T-cell (primary cell): ENCODE results near the gene BRIX1. TPM values are rescaled to one million over a fixed set of nuclear protein-coding genes. Genes with fewer than 3 reads are reported as not detected.
"Not testable (repeated sequence)": the region's sequence is repeated elsewhere in the genome, so short reads cannot be mapped to it uniquely, and the experiment has no call there.

Source experiments
- ATAC-seq, 4 experiments: fragments of 200-7000 bp in 3 of 4; fragments of 150-1000 bp in 1 of 4; cut with Tn5 transposase; replicated peaks in 1 of 4; 1 replicate in 3 of 4; 2 replicates in 1 of 4; pipeline ENCODE4 v1.10.0; 2021; ENCODE audit warnings: moderate library complexity in 3 of 4, mild to moderate bottlenecking in 2 of 4, moderate number of reproducible peaks in 1 of 4
- CTCF ChIA-PET, 2 donors: fragments of 300-600 bp; sonication (Branson Sonifier 250); formaldehyde crosslinking; loops; one replicate each; lab custom pipeline; 2022; ENCODE audit warnings: antibody characterized with exemption in 2 of 2; lab: Charles Lee
- POLR2A ChIA-PET, 2 donors: fragments of 300-600 bp; sonication (Branson Sonifier 250); formaldehyde crosslinking; loops; one replicate each; lab custom pipeline; 2022; ENCODE audit warnings: antibody characterized with exemption in 2 of 2; lab: Charles Lee
- DNase-seq, 35 experiments: peaks; one replicate each; pipeline versions ENCODE4 v3.0.0 to v3.0.0-alpha.2; 2013 to 2023
- H3K27ac ChIP-seq: one replicate; pipeline ENCODE4 v1.5.1; 2013; ENCODE audit warnings: low read length
- H3K27me3 ChIP-seq, 2 experiments: replicated peaks in 1 of 2; 1 replicate in 1 of 2; 2 replicates in 1 of 2; pipeline versions ENCODE4 v1.6.1 to v1.7.0; 2013; ENCODE audit warnings: low read length in 1 of 2, mixed read lengths in 1 of 2; ENCODE audit not compliant: control insufficient read depth in 2 of 2, insufficient read depth in 2 of 2; ENCODE audit errors: extremely low read depth in 1 of 2
- H3K36me3 ChIP-seq, 2 donors: 1 replicate in 1 of 2; 2 replicates in 1 of 2; pipeline versions ENCODE4 v1.6.1 to v1.7.0; 2013; ENCODE audit warnings: low read length in 1 of 2; ENCODE audit not compliant: control insufficient read depth in 2 of 2, insufficient read depth in 1 of 2; ENCODE audit errors: extremely low read depth in 1 of 2
- H3K4me1 ChIP-seq, 2 experiments: 1 replicate in 1 of 2; 2 replicates in 1 of 2; pipeline versions ENCODE4 v1.6.1 to v1.7.0; 2013; ENCODE audit warnings: low read length in 2 of 2, mixed read lengths in 1 of 2; ENCODE audit not compliant: insufficient read depth in 2 of 2, control insufficient read depth in 1 of 2; ENCODE audit errors: extremely low read depth in 1 of 2
- H3K4me3 ChIP-seq, 2 donors: 1 replicate in 1 of 2; 2 replicates in 1 of 2; pipeline versions ENCODE4 v1.5.1 to v1.7.0; 2013; ENCODE audit warnings: mild to moderate bottlenecking in 2 of 2, low read length in 1 of 2, moderate library complexity in 1 of 2; ENCODE audit not compliant: control insufficient read depth in 1 of 2; ENCODE audit errors: extremely low read depth in 1 of 2
- H3K9me3 ChIP-seq: 2 replicates; pipeline ENCODE4 v1.7.0; 2013
- H3K27ac Mint-ChIP-seq, 2 donors: one replicate each; pipeline ENCODE4 v1.8.0; 2020 to 2021; ENCODE audit warnings: mild to moderate bottlenecking in 2 of 2, mixed read lengths in 2 of 2
- H3K27me3 Mint-ChIP-seq, 2 donors: one replicate each; pipeline ENCODE4 v1.8.0; 2021 to 2022; ENCODE audit warnings: mixed read lengths in 2 of 2
- H3K36me3 Mint-ChIP-seq: one replicate; pipeline ENCODE4 v1.8.0; 2021; ENCODE audit warnings: mixed read lengths
- H3K4me1 Mint-ChIP-seq, 3 donors: one replicate each; pipeline ENCODE4 v1.8.0; 2020 to 2022; ENCODE audit warnings: mixed read lengths in 3 of 3, mild to moderate bottlenecking in 1 of 3
- H3K4me3 Mint-ChIP-seq, 3 donors: one replicate each; pipeline ENCODE4 v1.8.0; 2020 to 2022; ENCODE audit warnings: mild to moderate bottlenecking in 3 of 3, mixed read lengths in 3 of 3, moderate library complexity in 3 of 3
- H3K9me3 Mint-ChIP-seq, 3 donors: one replicate each; pipeline ENCODE4 v1.8.0; 2020 to 2022; ENCODE audit warnings: mixed read lengths in 3 of 3
- WGBS: methylation state at CpG from one replicate; pipeline ENCODE4 v1.1.5; 2013; ENCODE audit warnings: missing lambda C conversion rate; ENCODE audit not compliant: insufficient coverage; 5-methylcytosine and 5-hydroxymethylcytosine counted together
- total RNA-seq, 35 experiments: library from RNA in 6 of 35; stranded (reverse) in 6 of 35; fragments of 120-200 nt in 1 of 35; gene quantifications; one replicate each; pipeline versions ENCODE4 v1.2.1 to v1.2.4 and lab custom pipeline; 2013 to 2026

Gene BRIX1
- total RNA-seq, 5 donors from 2014 or later (not counting 1 experiment from before 2014, with no cell fraction given) = 24.4 to 26.2 (median 24.4) TPM

- ChIA-PET CTCF (no interaction called here), POLR2A (no interaction called here)
- no peaks in the 10 kb centered on the region for H3K9me3 Mint-ChIP-seq
- H3K27ac ChIP-seq = no peak overlapping the region
- DNase-seq = peak in 3 of 35 experiments; percentile 2 to 25 (median 3)
- peaks cover 19% of the 10 kb centered on the region for H3K36me3 Mint-ChIP-seq
- H3K36me3 ChIP-seq = peaks cover 0 to 8% of the 10 kb centered on the region in 2 donors
- 75% methylated on average over 2 of the region's 5 CpGs for WGBS
- no peaks in the 10 kb centered on the region for H3K27me3 ChIP-seq
- no peaks in the 10 kb centered on the region for H3K27me3 Mint-ChIP-seq
- H3K4me1 Mint-ChIP-seq = peaks cover 0 to 11% (median 8%) of the 10 kb centered on the region in 3 donors
- H3K9me3 ChIP-seq = no peaks in the 10 kb centered on the region
- peak in 3 of 4 experiments; percentile 40 to 66 (median 63) for ATAC-seq
- no peaks in the 10 kb centered on the region for H3K4me1 ChIP-seq
- peak overlapping the region; percentile 30 to 47 for H3K27ac Mint-ChIP-seq
- no peak overlapping the region for H3K4me3 ChIP-seq
- H3K4me3 Mint-ChIP-seq = no peak overlapping the region
Measured at GRCh38 chr5:34957857-34958690, 42.6 kb downstream of the BRIX1 start.

- no peaks in the 10 kb centered on the region for H3K27me3 ChIP-seq
- Mint-ChIP-seq H3K27me3 (no peaks in the 10 kb centered on the region), H3K36me3 (peaks cover 17% of the 10 kb centered on the region), H3K27ac (peak overlapping the region in 1 of 2 donors; percentile 44), H3K4me3 (no peak overlapping the region), H3K9me3 (no peaks in the 10 kb centered on the region), H3K4me1 (peaks cover 0 to 11% (median 8%) of the 10 kb centered on the region in 3 donors)
- no peak overlapping the region for H3K4me3 ChIP-seq
- no peaks in the 10 kb centered on the region for H3K4me1 ChIP-seq
- no peak overlapping the region for H3K27ac ChIP-seq
- ATAC-seq (peak in 1 of 4 experiments; percentile 37), DNase-seq (no peak)
- WGBS = no CpG with 5 or more reads among the region's 1 CpG
- ChIA-PET CTCF (no interaction called here), POLR2A (interaction anchor here in 1 of 2 donors (0.6 kb wide), 1 partner anchor 677 kb away, joined by 8 read pairs; no protein-coding TSS in a partner anchor)
- no peaks in the 10 kb centered on the region for H3K9me3 ChIP-seq
- H3K36me3 ChIP-seq = peaks cover 0 to 3% of the 10 kb centered on the region in 2 donors
Measured at GRCh38 chr5:34959323-34959722, 43.8 kb downstream of the BRIX1 start.

- Histone ChIP-seq H3K4me1 (no peaks in the 10 kb centered on the region), H3K36me3 (no peaks in the 10 kb centered on the region), H3K4me3 (no peak overlapping the region), H3K27me3 (no peaks in the 10 kb centered on the region), H3K27ac (no peak overlapping the region), H3K9me3 (no peaks in the 10 kb centered on the region)
- ATAC-seq (no peak), DNase-seq (no peak)
- ChIA-PET CTCF (no interaction called here), POLR2A (no interaction called here)
- H3K9me3 Mint-ChIP-seq = peaks cover 2 to 14% (median 11%) of the 10 kb centered on the region in 3 donors
- no peak overlapping the region for H3K27ac Mint-ChIP-seq
- peaks cover 26% of the 10 kb centered on the region for H3K36me3 Mint-ChIP-seq
- 100% methylated on average over 1 of the region's 4 CpGs for WGBS
- H3K27me3 Mint-ChIP-seq = no peaks in the 10 kb centered on the region
- no peaks in the 10 kb centered on the region for H3K4me1 Mint-ChIP-seq
- H3K4me3 Mint-ChIP-seq = no peak overlapping the region
Measured at GRCh38 chr5:34967540-34967939, 52.0 kb downstream of the BRIX1 start.

- DNase-seq (no peak), ATAC-seq (no peak)
- Histone ChIP-seq H3K4me3 (no peak overlapping the region), H3K27ac (no peak overlapping the region), H3K4me1 (no peaks in the 10 kb centered on the region), H3K9me3 (no peaks in the 10 kb centered on the region), H3K36me3 (no peaks in the 10 kb centered on the region), H3K27me3 (no peaks in the 10 kb centered on the region)
- peaks cover 2 to 14% (median 11%) of the 10 kb centered on the region in 3 donors for H3K9me3 Mint-ChIP-seq
- CTCF ChIA-PET = no interaction called here
- peaks cover 26% of the 10 kb centered on the region for H3K36me3 Mint-ChIP-seq
- no peaks in the 10 kb centered on the region for H3K27me3 Mint-ChIP-seq
- POLR2A ChIA-PET = no interaction called here
- no peak overlapping the region for H3K4me3 Mint-ChIP-seq
- WGBS = 94% methylated on average over 2 of the region's 2 CpGs
- H3K4me1 Mint-ChIP-seq = no peaks in the 10 kb centered on the region
- H3K27ac Mint-ChIP-seq = no peak overlapping the region
Measured at GRCh38 chr5:34968258-34968657, 52.7 kb downstream of the BRIX1 start.

- no peak overlapping the region for H3K27ac ChIP-seq
- H3K27me3 Mint-ChIP-seq = no peaks in the 10 kb centered on the region
- WGBS = no CpG with 5 or more reads among the region's 1 CpG
- H3K4me3 Mint-ChIP-seq = no peak overlapping the region
- H3K27ac Mint-ChIP-seq = no peak overlapping the region
- ATAC-seq = no peak
- ChIA-PET POLR2A (no interaction called here), CTCF (no interaction called here)
- no peaks in the 10 kb centered on the region for H3K36me3 ChIP-seq
- no peaks in the 10 kb centered on the region for H3K4me1 Mint-ChIP-seq
- H3K36me3 Mint-ChIP-seq = peaks cover 22% of the 10 kb centered on the region
- H3K4me1 ChIP-seq = no peaks in the 10 kb centered on the region
- no peak overlapping the region for H3K4me3 ChIP-seq
- no peak for DNase-seq
- H3K9me3 Mint-ChIP-seq = peaks cover 2 to 13% (median 11%) of the 10 kb centered on the region in 3 donors
- no peaks in the 10 kb centered on the region for H3K27me3 ChIP-seq
- no peaks in the 10 kb centered on the region for H3K9me3 ChIP-seq
Measured at GRCh38 chr5:34970552-34970951, 55.0 kb downstream of the BRIX1 start.

DNA sequence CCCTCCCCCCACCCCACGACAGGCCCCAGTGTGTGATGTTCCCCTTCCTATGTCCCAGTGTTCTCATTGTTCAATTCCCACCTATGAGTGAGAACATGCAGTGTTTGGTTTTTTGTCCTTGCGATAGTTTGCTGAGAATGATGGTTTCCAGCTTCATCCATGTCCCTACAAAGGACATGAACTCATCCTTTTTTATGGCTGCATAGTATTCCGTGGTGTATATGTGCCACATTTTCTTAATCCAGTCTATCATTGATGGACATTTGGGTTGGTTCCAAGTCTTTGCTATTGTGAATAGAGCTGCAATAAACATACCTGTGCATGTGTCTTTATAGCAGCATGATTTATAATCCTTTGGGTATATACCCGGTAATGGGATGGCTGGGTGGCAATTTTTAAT lies 56.1 kb downstream of the BRIX1 start:
- H3K4me3 ChIP-seq, DNase-seq, H3K9me3 Mint-ChIP-seq, H3K4me1 Mint-ChIP-seq, H3K27ac Mint-ChIP-seq, ATAC-seq, H3K27me3 ChIP-seq, H3K36me3 ChIP-seq, H3K27ac ChIP-seq, H3K9me3 ChIP-seq, H3K27me3 Mint-ChIP-seq, H3K4me1 ChIP-seq, H3K4me3 Mint-ChIP-seq, POLR2A ChIA-PET, CTCF ChIA-PET: not testable (repeated sequence)
- peaks cover 11% of the 10 kb centered on the region for H3K36me3 Mint-ChIP-seq
- WGBS = no CpG with 5 or more reads among the region's 4 CpGs
